ENCODE results near the gene ELOVL3.

Gene ELOVL3

GRCh38 chr10:102279104-102279503 lies 53.0 kb downstream of the ELOVL3 start:
- no peak overlapping the region for H3K4me3 ChIP-seq (replicated peaks; ENCODE audit: insufficient read depth, low read length)
- DNase-seq (ENCODE audit: low read depth in 1 of 2, low spot score in 1 of 2), result no peak
- H3K27ac ChIP-seq (replicated peaks), result no peak overlapping the region
- no peaks in the 10 kb centered on the region for H3K27me3 ChIP-seq (ENCODE audit: insufficient read depth, poor library complexity, severe bottlenecking)
- TF ChIP-seq GABPA (IDR thresholded peaks at IDR 0.05; ENCODE audit: low read depth), result no peak
- no peak for TF ChIP-seq CTCF (IDR thresholded peaks at IDR 0.05; ENCODE audit: insufficient read depth, low read length)
- no peak for TF ChIP-seq POLR2AphosphoS5 (IDR thresholded peaks at IDR 0.05; ENCODE audit: low read depth)
- TF ChIP-seq SPI1 (IDR thresholded peaks at IDR 0.05; ENCODE audit: borderline replicate concordance, low read depth), result no peak
- TF ChIP-seq REST (IDR thresholded peaks at IDR 0.05; ENCODE audit: insufficient replicate concordance, low read depth), result no peak
